HG03135 (cell line): ENCODE results near the gene MMP25.
"Not testable (repeated sequence)": the region's sequence is repeated elsewhere in the genome, so short reads cannot be mapped to it uniquely, and the experiment has no call there.

Experiments
- ATAC-seq: cut with Tn5 transposase; IDR thresholded peaks from one replicate; pipeline ENCODE4 v1.9.1; 2021; ENCODE audit warnings: mild to moderate bottlenecking, moderate library complexity; ENCODE audit not compliant: unreplicated experiment

The MMP25 gene

DNA sequence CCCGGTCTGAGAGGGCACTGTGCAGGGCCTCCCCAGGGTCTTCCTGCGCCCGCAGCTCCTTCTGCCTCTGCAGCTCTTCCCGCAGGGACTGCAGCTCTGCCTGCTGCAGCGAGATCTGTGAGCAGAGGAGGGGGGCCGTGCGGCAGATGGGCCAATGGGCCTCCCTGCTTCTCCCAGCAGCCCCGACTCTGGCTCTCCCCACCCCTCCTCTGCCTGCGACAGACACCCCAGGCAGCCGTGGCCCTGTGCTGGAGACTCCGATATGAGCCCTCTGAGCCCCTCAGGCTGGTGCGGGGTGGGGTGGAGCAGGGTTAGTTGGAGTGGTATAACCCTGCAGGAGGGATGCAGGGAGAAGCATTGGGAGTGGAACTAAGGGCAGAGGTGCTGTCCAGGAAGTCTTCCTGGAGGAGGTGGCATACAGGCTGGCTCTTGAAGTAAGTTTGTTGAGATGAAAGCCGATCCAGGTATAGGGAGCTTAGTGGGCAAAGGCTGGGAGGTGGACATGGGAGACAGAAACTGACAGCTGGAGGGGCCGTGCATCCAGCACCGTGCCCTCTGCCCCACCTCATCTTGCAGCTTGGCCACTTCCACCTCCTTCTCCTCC, 17.5 kb upstream of the MMP25 start:
- ATAC-seq: no peak

DNA sequence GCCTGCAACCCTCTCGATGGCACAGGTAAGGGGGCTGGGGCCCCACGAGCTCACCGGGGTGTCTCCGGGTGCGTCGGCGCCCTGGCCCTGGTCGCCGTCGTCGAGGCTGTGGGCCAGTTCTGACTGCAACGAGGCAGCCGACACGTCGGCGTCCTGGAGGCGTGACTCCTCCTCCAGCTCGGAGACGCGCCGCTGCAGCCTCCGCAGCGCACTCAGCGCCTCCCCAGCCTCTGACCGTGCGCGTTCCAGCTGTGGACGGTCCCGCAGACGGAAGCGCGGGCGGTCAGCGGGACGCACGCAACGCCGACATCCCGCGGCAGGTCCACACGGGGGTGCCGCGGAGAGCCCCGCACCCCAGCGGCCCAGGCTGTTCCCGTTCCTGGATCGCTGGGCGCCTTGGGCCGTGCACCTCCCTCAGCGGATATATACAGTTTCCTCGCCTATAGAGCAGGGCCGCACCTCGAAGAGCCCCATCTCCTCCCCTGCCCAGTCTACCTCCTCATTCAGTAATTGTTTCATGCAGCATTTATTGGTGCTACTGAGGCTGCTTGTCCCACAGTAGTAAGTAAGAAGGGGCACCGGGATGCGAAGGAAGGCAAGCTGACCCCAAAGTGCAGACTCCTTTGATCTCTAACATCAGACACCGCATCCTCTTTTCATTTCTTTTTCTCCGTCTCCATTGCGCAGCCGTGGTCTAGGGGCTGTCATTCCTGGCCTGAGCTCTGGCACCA, 16.7 kb upstream of the MMP25 start:
- no peak for ATAC-seq

DNA sequence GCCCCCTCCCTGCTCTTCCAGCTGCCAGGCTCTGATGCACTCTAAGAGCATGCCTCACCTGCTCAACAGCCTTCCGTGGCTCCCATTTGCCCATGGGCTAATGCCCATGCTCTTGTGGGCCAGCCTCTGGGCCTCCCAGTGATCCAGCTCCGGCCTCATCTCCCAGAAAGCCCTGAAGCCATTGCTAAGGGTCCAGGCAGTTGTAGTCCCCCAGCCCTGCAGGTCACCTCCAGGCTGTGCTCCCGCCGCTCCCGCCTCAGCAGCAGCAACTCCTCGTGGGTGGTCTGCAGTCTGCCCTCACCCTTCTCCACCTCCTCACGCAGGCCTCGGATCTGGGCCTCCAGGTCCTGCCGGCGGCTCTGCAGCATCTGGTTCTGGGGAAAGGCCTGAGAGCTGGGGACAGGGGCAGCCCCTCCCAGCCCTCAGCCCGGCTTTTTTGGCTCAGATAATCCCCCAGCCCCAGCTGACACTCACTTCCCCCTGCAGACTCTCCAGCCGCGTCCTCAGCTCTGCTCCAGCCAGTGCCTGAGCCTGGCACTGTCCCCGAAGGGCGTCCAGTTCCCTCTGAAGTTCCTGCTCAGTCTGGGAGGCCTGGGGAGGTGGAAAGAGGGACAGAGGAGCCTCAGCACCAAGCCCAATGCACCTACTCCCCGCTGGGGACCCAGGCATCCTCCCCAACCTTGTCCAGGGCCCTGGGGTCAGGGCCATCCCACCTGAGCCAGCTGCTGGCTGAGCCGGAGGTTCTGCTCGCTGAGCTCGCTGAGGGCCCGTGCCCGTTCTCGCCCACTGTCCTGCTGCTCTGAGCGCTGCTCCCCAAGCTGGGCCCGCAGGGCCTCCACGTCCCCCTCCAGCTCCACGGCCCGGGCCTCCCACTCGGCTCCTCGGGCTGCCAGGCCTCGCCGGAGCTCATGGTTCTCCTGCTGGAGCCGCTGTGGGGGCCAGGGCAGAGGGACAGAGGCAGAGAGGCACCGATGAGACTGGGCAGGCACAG, 15.8 kb upstream of the MMP25 start:
- ATAC-seq: no peak

DNA sequence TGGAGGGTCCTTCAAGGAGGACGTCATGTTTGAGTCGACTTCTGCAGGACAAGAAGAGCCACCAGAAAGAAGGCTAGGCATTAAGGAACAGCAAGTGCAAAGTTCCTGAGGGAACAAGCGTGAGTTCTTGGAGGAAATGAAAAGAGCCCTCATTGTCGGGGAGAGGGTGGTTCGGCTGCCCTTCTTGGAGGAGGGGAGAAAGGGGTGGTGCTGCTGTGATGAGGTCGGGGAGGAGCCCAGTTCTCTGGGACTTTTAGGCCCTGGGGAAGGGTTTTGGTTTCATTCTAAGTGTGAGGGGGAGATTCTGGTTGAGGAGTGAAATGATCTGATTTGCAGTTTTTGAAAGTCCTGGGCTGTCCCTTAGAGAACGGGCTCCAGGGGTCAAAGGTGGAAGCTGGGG, 13.7 kb upstream of the MMP25 start:
- no peak for ATAC-seq

DNA sequence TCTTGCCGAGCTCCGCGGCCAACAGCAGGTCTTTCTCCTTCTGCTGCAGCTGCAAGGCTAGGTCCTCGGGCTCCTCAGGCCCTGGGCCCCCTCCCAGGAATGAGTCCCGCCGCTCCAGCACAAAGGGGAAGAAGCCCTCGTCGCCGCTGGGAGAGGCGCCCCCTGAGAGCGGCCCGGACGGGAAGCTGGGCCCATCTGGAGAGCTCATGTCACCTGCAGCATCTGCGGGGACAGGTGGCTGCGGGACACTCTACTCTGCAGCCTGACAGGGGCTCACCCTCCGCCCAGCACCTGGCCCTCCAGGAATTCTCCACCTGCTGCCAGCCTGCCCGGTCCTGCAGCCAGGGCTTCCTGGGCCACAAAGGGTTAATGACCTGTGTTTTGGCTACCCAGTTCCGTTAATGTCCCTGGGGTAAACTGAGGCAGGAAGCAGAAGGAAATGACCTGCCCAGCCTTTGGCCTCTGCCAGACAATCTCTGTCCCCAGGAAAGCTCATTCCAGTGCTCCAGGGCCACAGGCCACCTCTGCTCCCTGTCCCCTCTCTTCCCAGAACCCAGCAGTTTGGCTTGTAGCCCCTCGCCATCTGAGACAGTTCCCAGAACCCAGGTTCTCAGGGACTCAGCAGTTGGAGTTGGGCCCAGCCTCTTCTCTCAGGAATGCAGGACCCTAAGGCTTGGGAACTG, 10.9 kb upstream of the MMP25 start:
- no peak for ATAC-seq

DNA sequence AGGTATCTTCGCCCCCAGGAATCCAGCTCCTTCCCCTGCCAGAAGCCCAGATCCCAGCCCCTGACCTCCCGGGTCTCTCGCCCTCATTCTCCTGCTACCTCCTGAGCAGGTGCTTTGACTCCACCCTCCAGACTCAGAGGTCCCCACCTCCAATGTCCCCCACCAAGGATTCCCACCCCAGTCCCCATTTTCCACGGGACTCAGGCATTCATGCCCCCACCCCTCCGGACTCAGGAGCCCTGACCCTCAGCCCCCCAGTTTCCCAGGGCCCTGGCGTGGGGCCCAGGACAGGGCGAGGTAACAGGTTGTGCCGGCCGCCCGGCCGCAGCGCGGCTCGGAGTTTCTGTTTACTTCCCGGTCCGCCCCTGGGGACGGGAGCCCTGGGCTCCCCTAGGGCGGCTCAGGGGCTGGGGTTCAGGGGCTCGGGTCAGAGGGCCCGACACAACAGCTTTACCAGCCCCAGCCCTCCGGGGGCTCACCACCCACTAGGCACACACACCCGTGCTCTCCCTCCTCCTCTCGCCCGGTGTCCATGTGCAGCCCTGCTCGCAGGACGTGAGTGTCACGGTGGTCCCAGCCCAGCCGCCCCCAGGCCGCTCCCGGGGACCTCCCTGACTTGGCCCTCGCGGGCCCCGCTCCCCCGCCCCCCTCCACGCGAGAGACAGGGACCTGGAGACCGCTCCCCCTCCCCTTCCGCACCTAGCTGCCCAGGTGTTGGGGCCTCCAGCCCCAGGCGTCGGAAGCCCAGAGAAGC, 10.2 kb upstream of the MMP25 start:
- ATAC-seq: no peak

DNA sequence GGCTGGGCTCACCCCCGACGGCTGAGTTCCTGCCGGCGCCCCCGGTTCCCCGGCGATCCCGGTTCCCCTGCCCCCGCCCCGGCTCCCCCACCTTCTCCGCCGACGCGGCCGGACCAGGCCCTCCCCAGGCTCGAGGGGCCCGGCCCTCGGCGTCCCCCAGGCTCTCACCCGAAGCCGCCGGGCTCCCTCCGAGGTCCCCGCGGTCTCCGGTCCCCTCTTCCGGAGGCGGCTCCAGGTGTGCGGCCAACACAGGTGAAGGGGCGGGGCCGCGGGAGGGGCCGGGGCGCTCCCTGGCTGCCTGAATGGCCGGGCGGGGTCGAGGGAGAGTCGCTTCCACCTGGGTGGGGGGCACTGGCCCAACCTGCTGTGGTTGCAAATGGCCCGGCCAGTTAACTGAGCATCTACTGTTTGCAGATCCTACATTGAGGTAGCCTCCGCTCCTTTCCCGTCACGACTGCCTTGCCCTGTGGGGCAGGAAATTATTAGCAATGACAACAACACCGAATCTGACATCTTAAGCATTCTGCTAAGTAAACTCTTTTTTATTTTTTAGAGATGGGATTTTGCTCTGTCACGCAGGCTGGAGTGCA, 9.5 kb upstream of the MMP25 start, which contains the start of gene BICDL2:
Gene BICDL2 (minus strand): TSS at position 219 of the 590 bp plus-strand sequence. CDS start 1,448 bp downstream, outside the sequence.
- ATAC-seq: no peak

DNA sequence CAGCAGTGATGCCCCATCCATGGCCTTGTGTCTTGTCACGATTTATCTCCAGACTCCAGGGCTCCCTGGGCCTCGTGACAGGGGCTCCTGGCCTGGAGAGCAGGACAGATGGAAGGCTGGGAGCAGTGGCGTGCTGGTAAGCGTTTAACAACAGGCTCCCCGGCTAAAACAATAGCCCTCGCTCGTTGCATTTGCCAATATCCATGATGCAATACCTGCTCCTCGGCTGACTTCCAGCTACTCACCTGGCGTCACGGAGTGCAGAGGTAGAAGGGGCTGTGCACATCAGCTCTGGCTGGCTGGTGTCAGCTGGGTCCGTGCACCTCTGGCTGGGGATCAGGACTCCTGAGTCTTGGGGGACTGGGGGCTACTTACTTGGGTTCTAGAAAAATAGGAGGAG, 8.1 kb upstream of the MMP25 start:
- no peak for ATAC-seq

DNA sequence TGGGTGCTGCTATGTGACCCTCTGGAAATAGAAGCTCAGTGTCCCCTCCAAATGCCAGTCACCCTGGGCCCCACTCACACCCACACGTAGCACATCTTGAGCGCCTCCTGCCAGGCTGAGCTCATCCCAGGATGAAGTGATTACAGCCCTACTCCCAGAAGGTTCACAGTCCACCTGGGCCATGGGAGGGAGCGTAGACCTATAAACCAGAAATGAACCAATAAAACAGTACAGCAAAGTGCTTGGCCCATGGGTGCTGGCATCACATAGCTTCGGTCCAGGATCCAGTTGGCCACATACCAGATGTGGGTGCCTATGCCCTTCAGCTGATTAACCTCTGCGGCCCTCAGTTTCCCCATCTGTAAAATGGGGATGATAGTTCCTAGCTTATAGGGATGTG, 7.5 kb upstream of the MMP25 start:
- no peak for ATAC-seq

DNA sequence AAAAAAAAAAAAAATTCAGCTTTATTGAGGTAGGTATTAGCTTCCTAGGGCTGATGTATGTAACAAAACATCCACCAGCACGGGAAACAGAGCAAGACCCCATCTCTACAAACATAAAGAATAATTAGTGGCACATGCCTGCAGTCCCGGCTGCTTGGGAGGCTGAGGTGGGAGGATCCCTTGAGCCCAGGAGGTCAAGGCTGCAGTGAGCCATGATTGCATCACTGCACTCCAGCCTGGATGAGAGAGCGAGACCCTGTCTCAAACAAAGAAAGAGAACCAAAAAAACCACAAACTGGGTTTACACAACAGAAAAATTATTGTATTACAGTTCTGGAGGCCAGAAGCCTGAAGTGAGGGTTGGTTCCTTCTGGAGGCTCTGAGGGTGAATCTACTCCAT, 4.0 kb upstream of the MMP25 start:
- ATAC-seq: no peak

DNA sequence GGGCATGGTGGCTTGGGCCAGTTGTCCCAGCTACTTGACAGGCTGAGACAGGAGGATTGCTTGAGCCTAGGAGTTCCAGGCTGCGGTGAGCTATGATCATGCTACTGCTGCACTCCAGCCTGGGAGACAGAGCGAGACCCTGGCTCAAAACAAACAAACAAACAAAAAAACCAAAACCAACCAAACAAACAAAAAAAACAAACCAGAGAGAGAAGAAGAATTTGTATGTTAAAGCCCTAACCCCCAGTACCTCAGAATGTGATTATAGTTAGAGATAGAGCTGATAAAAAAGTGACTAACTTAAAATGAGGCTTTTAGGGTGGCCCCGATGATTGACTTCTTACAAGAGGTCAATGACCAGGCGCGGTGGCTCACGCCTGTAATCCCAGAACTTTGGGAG, 1.7 kb upstream of the MMP25 start:
- no peak for ATAC-seq

DNA sequence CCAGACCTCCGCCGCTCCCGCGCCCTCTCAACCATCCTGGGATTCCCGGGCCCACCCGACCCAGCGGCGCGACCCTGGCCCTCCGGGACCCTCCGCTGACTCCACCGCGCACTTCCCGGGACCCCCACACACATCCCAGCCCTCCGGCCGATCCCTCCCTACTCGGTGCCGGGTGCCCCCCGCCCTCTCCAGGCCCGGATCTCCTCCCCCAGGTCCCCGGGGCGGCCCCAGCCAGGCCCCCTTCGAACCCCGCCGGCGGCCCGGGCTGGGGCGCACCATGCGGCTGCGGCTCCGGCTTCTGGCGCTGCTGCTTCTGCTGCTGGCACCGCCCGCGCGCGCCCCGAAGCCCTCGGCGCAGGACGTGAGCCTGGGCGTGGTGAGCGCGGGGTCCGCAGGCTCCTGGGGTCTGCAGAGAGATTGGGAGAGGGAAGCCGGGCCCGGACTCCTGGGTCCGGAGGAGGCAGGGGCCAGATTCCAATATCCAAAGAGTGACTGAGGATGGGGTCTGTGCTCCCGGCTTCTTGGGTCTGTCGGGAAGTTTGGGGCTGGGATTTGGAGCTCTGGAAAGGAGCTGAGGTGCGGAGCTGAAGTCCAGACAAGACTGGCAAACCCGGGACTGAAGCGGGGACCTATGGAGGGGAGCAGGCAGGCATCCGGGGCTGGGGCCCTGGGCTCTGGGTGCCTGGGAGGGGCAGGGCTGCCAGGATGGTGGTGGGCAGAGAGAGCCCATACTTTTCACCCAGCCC, 453 bp downstream of the MMP25 start:
- ATAC-seq: no peak

DNA sequence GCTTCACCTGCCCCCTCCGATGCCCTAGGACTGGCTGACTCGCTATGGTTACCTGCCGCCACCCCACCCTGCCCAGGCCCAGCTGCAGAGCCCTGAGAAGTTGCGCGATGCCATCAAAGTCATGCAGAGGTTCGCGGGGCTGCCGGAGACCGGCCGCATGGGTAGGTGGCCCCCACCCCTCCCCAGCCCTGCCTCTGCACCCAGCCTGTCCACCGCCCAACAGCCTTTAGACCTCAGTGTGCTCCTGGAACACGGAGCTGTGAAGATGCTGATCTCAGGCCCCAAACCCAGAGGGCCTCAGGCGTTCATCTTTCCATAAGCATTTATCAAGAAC, 993 bp downstream of the MMP25 start:
- no peak for ATAC-seq

DNA sequence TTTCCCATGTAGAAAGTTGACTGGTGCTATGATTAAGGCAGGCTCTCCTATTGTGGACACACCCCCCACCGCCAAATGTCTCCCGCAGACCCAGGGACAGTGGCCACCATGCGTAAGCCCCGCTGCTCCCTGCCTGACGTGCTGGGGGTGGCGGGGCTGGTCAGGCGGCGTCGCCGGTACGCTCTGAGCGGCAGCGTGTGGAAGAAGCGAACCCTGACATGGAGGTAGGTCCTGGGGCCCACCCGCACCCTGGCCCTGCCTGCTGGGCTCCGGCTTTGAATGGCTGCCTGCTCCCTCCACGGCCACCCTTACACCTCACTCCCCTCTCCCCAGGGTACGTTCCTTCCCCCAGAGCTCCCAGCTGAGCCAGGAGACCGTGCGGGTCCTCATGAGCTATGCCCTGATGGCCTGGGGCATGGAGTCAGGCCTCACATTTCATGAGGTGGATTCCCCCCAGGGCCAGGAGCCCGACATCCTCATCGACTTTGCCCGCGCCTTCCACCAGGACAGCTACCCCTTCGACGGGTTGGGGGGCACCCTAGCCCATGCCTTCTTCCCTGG, 3.6 kb downstream of the MMP25 start:
- no peak for ATAC-seq

DNA sequence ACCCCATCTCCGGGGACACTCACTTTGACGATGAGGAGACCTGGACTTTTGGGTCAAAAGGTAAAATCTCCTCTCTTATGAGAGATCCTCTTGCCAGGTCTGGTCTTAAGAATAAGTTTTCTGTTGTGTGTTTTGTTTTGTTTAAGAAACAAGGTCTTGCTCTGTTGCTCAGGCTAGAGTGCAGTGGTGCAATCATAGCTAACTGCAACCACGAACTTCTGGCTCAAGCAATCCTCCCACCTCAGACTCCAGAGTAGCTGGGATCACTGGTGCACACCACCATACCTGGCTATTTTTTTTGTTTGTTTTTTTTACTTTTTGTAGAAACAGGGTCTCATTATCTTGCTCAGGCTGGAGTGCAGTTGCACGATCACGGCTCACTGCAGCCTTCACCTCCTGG, 4.1 kb downstream of the MMP25 start:
- ATAC-seq: no peak

DNA sequence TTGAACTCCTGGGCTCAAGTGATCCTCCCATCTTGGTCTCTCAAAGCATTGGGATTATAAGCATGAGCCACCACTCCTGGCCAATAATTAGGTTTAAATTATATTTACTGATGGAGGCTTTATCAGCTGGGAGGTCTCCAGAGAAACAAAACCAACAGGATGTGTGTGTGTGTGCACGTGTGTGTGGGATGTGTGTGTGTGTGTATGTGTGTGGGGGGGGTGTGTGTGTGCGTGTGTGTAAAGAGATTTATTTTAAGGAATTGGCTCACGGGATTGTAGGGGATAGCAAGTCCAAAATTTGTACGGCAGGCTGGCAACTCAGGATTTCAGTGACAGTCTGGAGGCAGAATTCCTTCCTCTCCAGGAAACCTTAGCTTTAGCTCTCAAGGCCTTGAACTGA, 4.6 kb downstream of the MMP25 start:
- ATAC-seq: no peak

DNA sequence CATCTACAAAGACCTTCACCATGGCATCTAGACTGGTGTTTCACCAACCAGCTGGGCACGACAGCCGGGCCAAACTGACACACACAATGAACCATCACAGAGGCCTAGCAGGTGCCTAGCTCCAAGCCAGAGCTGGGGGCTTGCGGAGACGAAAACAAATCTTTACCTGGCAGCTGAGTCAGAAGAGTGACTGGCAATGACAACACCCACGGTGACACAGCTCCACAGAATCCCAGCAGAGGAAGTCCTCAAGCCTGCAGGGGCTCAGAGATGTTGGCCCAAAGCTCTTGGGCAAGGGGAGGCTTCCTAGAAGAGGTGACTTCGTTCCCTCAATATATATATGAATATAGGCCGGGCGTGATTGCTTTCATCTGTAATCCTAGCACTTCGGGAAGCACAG, 5.1 kb downstream of the MMP25 start:
- no peak for ATAC-seq

DNA sequence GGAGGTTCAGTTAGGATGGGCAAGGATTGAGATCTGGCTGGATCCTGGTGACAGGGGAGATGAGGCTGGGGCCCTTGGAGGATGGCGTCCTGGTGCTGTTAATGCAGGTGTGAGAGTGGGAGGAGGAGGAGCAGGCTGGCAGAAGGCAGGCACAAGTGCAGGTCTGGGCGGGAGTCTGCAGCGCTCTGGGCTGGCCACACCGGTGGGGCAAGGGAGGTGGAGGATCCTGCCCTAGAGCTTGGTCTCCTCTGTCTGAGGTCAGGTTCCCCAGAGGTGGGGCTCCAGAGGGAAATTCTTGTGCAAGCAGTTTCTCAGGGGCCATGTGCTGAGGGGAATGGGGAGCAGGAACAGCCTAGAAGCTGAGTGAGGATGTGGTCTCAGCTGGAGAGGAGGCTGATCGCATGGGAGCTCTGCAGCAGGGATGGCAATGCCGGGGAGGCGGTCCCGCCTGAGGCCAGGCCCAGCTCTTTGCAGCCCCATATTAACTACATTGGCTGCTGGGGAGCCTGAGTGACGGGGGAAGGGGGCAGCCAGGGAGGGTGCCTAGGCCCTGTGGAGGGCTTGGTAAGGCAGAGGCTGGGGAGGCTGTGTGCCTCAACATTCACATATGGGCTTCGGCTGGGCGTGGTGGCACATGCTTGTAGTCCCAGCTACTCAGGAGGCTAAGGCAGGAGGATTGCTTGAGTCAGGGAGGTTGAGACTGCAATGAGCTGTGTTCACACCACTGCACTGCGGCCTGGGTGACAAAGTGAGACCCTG, 6.4 kb downstream of the MMP25 start:
- not testable (repeated sequence) for ATAC-seq
